Upper lobe of right lung (tissue), 1 donor: ENCODE measurements around the gene ZSWIM2. TPM values are rescaled to one million over a fixed set of nuclear protein-coding genes. Genes with fewer than 3 reads are reported as not detected.
"Not testable (repeated sequence)": the region's sequence is repeated elsewhere in the genome, so short reads cannot be mapped to it uniquely, and the experiment has no call there.

Experiments
- ATAC-seq: fragments of 200-7000 bp; cut with Tn5 transposase; one replicate; pipeline ENCODE4 v1.9.1; 2020; ENCODE audit warnings: mild to moderate bottlenecking, moderate library complexity
- DNase-seq: peaks from one replicate; pipeline ENCODE4 v3.0.0-alpha.2; 2020
- H3K27ac ChIP-seq: fragments of 200-600 bp; one replicate; pipeline ENCODE4 v1.8.0; 2022
- H3K27me3 ChIP-seq: fragments of 200-600 bp; one replicate; pipeline ENCODE4 v1.8.0; 2022; ENCODE audit warnings: mild to moderate bottlenecking
- H3K36me3 ChIP-seq: fragments of 200-600 bp; one replicate; pipeline ENCODE4 v1.8.0; 2022
- H3K4me1 ChIP-seq: fragments of 200-600 bp; one replicate; pipeline ENCODE4 v1.8.0; 2022
- H3K4me3 ChIP-seq: fragments of 200-600 bp; one replicate; pipeline ENCODE4 v1.8.0; 2022; ENCODE audit warnings: mild to moderate bottlenecking
- H3K9me3 ChIP-seq: fragments of 200-600 bp; one replicate; pipeline ENCODE4 v1.8.0; 2022
- intact Hi-C: fragments of 100-400 bp; cut with DNase I; formaldehyde crosslinking; loops from one replicate; pipeline ENCODE4 v1.11.0; 2022
- total RNA-seq: library from RNA; stranded (reverse); fragmentation: NEBNext Ultra II Directional; extraction: Animal tissue kit (Norgen Biotek cat#: 25700); gene quantifications from one replicate; pipeline ENCODE4 v1.2.1, GENCODE V29; 2021
- TF ChIP-seq, protein P1 (sequence below): fragments of 200-600 bp; IDR thresholded peaks from one replicate; pipeline ENCODE4 v1.8.0; 2022; ENCODE audit warnings: antibody characterized with exemption
- donor health status: DM: no; HTN: yes; CAD: no; lungs with severe emphysema.

The ZSWIM2 gene
- total RNA-seq, 1 donor from 2014 or later: not detected

- no peaks in the 10 kb centered on the region for H3K36me3 ChIP-seq
- no peaks in the 10 kb centered on the region for H3K27me3 ChIP-seq
- ATAC-seq (no peak), DNase-seq (no peak)
- TF ChIP-seq, protein P1, sequence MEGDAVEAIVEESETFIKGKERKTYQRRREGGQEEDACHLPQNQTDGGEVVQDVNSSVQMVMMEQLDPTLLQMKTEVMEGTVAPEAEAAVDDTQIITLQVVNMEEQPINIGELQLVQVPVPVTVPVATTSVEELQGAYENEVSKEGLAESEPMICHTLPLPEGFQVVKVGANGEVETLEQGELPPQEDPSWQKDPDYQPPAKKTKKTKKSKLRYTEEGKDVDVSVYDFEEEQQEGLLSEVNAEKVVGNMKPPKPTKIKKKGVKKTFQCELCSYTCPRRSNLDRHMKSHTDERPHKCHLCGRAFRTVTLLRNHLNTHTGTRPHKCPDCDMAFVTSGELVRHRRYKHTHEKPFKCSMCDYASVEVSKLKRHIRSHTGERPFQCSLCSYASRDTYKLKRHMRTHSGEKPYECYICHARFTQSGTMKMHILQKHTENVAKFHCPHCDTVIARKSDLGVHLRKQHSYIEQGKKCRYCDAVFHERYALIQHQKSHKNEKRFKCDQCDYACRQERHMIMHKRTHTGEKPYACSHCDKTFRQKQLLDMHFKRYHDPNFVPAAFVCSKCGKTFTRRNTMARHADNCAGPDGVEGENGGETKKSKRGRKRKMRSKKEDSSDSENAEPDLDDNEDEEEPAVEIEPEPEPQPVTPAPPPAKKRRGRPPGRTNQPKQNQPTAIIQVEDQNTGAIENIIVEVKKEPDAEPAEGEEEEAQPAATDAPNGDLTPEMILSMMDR: no peak
- H3K9me3 ChIP-seq: no peaks in the 10 kb centered on the region
- H3K27ac ChIP-seq: no peak overlapping the region
- no peaks in the 10 kb centered on the region for H3K4me1 ChIP-seq
- no peak overlapping the region for H3K4me3 ChIP-seq
- intact Hi-C loops: no loop called here
These were observed 42.4 kb downstream of the ZSWIM2 start for GRCh38 chr2:186806591-186806990.

DNA sequence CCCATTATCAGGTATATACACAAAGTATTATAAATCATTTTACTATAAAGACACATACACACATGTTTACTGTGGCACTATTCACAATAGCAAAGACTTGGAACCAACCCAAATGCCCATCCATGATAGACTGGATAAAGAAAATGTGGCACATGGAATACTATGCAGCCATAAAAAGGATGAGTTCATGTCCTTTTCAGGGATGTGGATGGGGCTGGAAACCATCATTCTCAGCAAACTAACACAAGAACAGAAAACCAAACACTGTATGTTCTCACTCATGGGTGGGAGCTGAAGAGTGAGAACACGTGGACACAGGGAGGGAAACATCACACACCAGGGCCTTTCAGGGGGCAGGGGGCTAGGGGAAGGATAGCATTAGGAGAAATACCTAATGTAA lies 50.4 kb downstream of the ZSWIM2 start:
- H3K4me3 ChIP-seq, intact Hi-C loops, DNase-seq, H3K27ac ChIP-seq, H3K36me3 ChIP-seq, H3K27me3 ChIP-seq, H3K4me1 ChIP-seq, H3K9me3 ChIP-seq, ATAC-seq: not testable (repeated sequence)

- intact Hi-C loops: no loop called here
- ATAC-seq: no peak
- TF ChIP-seq, protein P1: no peak
These were observed 64.0 kb downstream of the ZSWIM2 start for GRCh38 chr2:186784930-186785329.

GRCh38 chr2:186783254-186783653 lies 65.7 kb downstream of the ZSWIM2 start:
- no peak overlapping the region for H3K27ac ChIP-seq
- H3K9me3 ChIP-seq: peaks cover 6% of the 10 kb centered on the region
- H3K36me3 ChIP-seq: no peaks in the 10 kb centered on the region
- DNase-seq: no peak
- H3K27me3 ChIP-seq: no peaks in the 10 kb centered on the region
- intact Hi-C loops: no loop called here
- no peak overlapping the region for H3K4me3 ChIP-seq
- H3K4me1 ChIP-seq: no peaks in the 10 kb centered on the region
- TF ChIP-seq, protein P1: no peak
- ATAC-seq: no peak

More at GRCh38 chr2:186784930-186785329, 64.0 kb downstream of the ZSWIM2 start:
- peaks cover 6% of the 10 kb centered on the region for H3K9me3 ChIP-seq
- H3K36me3 ChIP-seq: no peaks in the 10 kb centered on the region
- DNase-seq: no peak
- H3K27ac ChIP-seq: no peak overlapping the region
- no peaks in the 10 kb centered on the region for H3K27me3 ChIP-seq
- H3K4me3 ChIP-seq: no peak overlapping the region
- H3K4me1 ChIP-seq: no peaks in the 10 kb centered on the region

GRCh38 chr2:186780701-186781316 lies 68.2 kb downstream of the ZSWIM2 start:
- intact Hi-C loops: no loop called here
- Histone ChIP-seq H3K4me3 (no peak overlapping the region), H3K36me3 (no peaks in the 10 kb centered on the region), H3K4me1 (no peaks in the 10 kb centered on the region), H3K9me3 (peaks cover 6% of the 10 kb centered on the region), H3K27ac (no peak overlapping the region), H3K27me3 (no peaks in the 10 kb centered on the region)
- ATAC-seq: no peak
- TF ChIP-seq, protein P1: no peak
- DNase-seq: no peak

Other genes starting within 250 kb of the ZSWIM2 start
- 4.9 TPM for gene FAM171B, start 155.1 kb downstream of the ZSWIM2 start, total RNA-seq